A549 treated with AZD2906 at 1 μM for 4 hours (cell line): ENCODE data around the gene NR0B2. TPM values are rescaled to one million over a fixed set of nuclear protein-coding genes. Genes with fewer than 3 reads are reported as not detected.

ENCODE experiments used
- total RNA-seq: library from RNA; stranded (reverse); fragments of 200-300 nt; extraction: Qiagen RNA extraction; gene quantifications from 5 replicates; pipeline ENCODE4 v1.2.3, GENCODE V29; 2022

The NR0B2 gene, protein sequence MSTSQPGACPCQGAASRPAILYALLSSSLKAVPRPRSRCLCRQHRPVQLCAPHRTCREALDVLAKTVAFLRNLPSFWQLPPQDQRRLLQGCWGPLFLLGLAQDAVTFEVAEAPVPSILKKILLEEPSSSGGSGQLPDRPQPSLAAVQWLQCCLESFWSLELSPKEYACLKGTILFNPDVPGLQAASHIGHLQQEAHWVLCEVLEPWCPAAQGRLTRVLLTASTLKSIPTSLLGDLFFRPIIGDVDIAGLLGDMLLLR
- total RNA-seq: 0.05 to 0.10 TPM (median 0.10 TPM) in 3 of 5 replicates, not detected in the others

DNA sequence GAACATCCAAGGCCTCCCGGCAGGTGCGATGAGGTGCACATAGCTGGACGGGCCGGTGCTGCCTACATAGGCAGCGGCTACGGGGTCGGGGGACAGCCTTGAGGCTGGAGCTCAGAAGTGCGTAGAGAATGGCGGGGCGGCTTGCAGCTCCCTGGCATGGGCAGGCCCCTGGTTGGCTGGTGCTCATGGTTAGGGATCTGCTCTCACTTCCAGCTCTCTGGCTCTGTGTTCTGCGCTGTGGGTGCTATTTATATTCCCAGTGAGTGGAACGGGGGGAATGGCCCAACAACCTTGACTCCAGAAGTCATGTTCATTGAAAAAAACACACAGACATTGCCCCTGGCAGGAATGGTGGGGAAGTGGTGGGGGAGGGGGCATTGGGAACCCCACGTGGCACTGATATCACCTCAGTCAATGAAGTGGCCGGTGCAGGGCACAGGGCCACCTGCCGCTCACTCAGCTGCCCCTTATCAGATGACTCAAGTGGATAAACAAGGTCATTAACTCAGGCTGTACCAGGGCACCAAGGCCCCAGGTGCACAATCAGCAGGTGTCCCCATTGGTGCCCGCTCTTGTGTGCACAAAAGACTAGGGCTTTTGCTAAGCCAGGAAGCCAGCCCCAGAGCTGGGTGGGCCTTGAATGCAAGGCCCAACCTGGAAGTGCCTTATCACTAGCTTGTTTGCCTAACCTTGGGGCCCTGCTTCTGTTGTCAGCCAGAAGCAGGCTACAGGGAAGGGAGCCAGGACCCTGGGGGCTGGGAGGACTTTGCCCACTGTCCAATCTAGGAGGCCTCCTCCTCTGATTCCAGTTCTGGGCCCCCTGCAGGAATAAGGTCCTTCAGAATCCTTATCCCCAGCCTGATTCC is at the start of gene NR0B2:
Gene NR0B2 (minus strand): TSS at position 222 of the 866 bp plus-strand sequence. CDS start 35 bp downstream, at position 187.

DNA sequence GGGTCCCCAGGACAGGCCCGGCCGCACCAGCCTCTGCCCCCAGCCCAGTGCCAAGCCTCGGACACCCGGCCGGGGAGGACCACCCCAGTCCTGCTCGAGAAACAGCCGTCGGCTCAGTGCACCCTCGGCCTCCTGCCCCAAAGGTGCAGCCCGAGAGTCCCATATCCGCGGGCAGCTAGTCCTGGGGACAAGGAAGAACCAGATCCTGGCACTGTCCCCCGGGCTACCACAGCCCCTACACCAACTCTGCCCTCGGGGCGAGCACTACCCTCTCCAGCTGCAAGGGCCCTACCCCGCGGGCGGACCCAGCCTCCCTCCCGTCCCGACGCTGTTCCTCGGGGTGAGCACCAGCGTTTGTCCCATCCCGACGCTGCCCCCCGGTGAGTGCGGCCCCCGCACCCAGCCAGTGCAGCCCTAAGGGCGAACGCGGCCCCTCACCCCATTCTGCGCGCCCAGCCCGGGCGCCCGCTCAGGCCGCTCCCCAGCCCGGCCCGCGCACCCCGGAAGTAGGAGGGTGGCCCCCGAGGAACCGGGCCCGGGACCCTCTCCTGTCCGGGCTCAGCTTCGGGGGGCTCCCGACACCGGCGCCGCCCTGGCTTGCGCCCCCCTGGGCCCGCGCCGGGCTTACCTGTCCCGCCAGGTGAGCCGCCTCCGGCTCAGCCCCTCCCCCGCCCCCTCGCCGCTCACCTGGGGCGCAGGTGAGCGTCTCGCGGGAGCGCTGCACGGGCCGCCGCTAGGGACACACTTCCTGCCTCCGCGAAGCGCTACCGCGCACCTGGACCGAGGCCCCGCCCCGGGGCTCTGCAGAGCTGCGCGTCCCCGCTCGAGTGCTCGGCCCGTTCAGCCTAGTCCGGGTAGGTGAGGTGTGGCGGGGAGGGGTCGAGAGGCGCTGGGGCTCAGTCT is 46.2 kb upstream of the NR0B2 start, which contains the start of gene KDF1:
Gene KDF1 (minus strand): TSS at position 747 of the 903 bp plus-strand sequence. CDS start 8,088 bp downstream, outside the sequence.

DNA sequence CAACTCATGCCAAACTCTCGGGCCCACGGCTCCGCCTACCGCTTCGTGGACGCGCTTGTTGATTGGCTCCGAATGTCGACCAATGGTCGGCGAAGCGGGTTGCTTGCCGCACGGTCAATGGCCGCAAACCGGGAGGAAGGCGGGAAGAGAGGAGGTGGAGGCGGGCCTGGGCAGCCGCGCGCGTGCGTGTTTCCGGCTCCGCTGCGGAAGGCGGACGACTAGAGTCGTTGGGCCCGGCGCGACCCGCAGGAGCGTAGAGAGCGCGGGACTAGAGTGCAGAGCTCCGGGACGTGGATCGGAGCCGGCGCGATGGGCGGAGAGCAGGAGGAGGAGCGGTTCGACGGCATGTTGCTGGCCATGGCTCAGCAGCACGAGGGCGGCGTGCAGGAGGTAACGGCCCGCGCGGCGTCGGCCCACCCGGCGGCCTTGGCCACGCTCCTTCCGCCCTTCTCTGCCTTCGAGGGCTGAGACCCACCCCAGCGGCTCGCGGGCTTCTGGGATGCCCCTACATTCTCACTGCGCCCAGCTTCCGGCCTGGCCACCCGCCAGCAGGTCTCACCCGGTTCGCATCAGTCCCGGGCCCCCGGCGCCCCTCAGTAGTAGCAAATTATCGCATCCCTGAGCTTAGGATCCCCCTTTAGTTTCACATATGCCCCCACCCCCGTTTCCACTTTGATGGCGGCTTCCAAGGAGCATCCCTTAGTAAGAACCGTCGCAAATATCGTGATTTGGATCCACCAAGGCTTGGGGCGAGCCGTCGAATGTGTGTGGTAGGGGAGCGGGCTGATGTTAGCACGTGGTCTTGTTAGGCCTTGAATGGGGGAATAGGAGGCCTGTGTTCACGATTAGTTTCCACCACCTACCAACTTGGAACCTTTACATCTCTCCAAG is 8.0 kb upstream of the NR0B2 start, which contains the start of gene NUDC:
Gene NUDC (plus strand): TSS at position 204 of the 891 bp plus-strand sequence. CDS start 106 bp downstream, at position 310.

DNA sequence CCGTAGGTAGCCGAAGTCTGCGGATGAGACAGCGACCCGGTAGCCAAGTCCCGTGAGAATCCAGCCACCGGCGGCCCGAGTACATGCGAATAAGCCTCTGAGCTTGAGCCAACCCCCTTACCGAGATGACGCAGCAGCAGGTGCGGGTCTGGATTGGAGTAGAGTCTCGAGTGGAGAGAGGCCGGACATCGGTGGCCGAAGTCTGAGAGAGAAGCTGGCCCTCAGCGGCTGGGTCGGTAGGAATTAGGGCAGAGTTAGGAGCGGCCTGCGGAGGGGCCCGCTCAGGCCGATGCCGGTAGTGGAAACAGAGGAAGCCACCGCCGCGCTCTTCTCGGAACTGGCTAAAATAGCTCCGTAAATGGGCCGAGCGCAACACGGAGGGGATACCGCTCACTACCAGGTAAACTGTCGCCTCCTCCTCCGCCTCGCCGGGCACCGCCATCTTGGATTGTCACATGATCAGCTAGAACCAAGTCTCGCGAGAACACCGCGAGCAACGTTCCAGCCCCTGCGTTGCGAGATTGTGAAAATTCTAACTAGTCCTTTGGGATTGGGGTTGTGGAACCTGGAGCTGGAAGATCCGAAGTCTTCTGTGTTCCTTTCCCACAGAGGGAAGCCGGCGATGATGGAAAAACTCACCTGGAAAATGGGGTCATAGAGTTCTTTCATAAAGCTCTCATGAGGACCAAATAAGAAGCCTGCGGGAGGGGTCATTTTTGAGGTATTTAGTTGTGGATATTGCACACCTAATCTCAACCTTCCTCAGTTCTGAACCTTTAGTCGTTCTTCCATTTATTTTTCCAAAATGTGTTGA is 13.6 kb downstream of the NR0B2 start, which contains the start of gene GPATCH3:
Gene GPATCH3 (minus strand): TSS at position 467 of the 814 bp plus-strand sequence. CDS start 25 bp downstream, at position 442.

DNA sequence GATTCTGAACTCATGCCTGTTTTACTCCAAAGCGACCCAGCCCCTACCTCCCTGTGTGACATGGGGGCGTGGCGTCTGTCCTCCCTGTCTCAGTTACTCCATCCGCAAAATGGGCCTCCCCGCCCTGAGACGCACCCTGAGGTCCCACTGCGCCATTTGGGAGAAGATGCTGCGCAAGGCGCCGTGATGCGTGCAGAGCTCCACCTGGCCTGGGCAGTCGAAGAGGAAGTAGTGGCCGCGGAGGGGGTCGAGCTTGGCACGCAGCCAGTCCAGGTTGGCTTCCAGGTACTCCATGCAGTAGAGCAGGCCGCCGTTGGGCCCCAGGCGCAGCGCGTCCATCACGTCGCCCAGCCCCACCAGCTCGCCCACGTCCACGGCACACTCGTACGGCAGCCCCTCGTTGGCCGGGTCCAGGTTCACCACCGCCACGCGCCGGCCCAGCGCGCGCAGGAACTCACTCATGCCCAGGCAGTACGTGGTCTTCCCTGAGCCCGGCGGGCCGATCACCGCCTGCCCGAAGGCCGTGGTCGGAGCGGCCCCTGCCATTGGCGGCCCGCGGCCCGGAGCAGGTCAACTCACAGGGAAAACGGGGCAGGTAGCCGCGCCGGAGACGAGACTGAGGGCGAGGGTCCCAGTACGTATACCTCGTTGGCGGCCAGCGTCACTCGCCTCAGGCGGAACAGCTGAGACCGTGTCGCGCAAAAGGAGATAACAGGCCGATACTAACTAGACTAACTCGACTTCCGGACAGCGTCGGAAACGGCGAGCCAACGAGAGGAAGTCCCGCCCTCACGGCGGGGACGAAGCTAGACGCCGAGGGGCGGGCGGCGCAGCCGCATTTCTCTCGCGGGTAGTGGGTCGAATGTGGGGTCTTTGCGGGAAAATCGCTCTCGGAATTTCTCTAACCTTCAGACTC is 24.0 kb downstream of the NR0B2 start, which contains the start of gene GPN2:
Gene GPN2 (minus strand): TSS at position 733 of the 916 bp plus-strand sequence. CDS start 187 bp downstream, at position 546.

DNA sequence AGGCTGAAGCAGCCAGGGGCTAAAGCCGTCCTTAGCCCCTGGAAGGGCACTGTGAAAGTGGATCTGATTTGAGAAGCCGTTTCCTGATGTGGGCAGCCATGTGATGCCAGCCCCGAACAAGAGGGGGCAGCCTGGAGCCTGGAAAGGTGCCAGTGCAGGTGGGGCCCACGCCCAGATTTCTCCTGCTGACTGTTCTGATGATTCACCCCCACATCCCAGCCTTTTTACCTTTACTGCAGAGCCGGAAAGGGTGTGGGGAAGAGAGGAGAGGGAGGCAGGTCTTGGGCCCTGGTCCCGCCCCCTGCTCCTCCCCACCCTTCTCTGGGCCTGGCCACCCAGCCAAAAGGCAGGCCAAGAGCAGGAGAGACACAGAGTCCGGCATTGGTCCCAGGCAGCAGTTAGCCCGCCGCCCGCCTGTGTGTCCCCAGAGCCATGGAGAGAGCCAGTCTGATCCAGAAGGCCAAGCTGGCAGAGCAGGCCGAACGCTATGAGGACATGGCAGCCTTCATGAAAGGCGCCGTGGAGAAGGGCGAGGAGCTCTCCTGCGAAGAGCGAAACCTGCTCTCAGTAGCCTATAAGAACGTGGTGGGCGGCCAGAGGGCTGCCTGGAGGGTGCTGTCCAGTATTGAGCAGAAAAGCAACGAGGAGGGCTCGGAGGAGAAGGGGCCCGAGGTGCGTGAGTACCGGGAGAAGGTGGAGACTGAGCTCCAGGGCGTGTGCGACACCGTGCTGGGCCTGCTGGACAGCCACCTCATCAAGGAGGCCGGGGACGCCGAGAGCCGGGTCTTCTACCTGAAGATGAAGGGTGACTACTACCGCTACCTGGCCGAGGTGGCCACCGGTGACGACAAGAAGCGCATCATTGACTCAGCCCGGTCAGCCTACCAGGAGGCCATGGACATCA is 50.7 kb downstream of the NR0B2 start, which contains the start of gene SFN:
Gene SFN (plus strand): TSS at position 369 of the 904 bp plus-strand sequence. CDS start 64 bp downstream, at position 433.

Other genes starting within 250 kb of the NR0B2 start
- gene ARID1A, start 218.0 kb downstream of the NR0B2 start, total RNA-seq: 36.9 to 41.2 TPM (median 37.6 TPM) in 5 replicates
- gene PIGV, start 126.0 kb downstream of the NR0B2 start, total RNA-seq: 5.9 to 7.2 TPM (median 6.6 TPM) in 5 replicates
- 37.9 to 43.8 TPM (median 42.0 TPM) in 5 replicates for gene ZDHHC18, start 87.3 kb downstream of the NR0B2 start, total RNA-seq
- 494 to 656 TPM (median 566 TPM) in 5 replicates for gene SFN, start 50.8 kb downstream of the NR0B2 start, total RNA-seq
- gene GPN2, start 23.7 kb downstream of the NR0B2 start, total RNA-seq: 25.2 to 30.3 TPM (median 29.9 TPM) in 5 replicates
- 9.4 to 11.6 TPM (median 10.4 TPM) in 5 replicates for gene GPATCH3, start 13.5 kb downstream of the NR0B2 start, total RNA-seq
- gene NUDC, start 7.8 kb upstream of the NR0B2 start, total RNA-seq: 121 to 141 TPM (median 130 TPM) in 5 replicates
- gene KDF1, start 46.5 kb upstream of the NR0B2 start, total RNA-seq: 0.24 to 0.42 TPM (median 0.33 TPM) in 5 replicates
- gene TRNP1, start 79.7 kb upstream of the NR0B2 start, total RNA-seq: 189 to 300 TPM (median 281 TPM) in 5 replicates
- gene TENT5B, start 98.9 kb upstream of the NR0B2 start, total RNA-seq: 1.2 to 2.0 TPM (median 1.7 TPM) in 5 replicates
- 15.5 to 18.6 TPM (median 17.4 TPM) in 5 replicates for gene SLC9A1, start 241.2 kb upstream of the NR0B2 start, total RNA-seq